ENCODE results near the gene ZNF710. TPM values are rescaled to one million over a fixed set of nuclear protein-coding genes. Genes with fewer than 3 reads are reported as not detected.
A peak's percentile ranks its signal among the peaks of the same experiment; 100 is the strongest.

ZNF710 gene
- total RNA-seq, 4 donors from 2014 or later: 7.3 to 13.2 (median 11.4) TPM

DNA sequence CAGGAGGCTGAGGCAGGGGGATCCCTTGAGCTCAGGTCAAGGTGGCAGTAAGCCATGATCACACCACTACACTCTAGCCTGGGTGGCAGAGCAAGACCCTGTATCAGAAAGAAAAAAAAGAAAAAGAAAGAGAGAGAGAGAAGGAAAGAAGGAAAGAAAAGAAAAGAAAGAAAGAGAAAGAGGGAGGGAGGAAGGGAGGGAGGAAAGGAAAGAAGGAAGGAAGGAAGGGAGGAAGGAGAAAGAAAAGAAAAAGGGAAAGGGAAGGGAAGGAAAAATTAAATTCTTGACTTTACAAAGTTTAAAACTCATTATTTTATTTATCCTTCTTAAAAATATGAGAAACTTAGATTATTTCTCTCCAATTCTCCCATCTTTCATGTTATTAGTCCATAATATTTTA lies 118.2 kb downstream of the ZNF710 start:
- no peak overlapping the region for H3K4me3 ChIP-seq
- TF ChIP-seq POLR2AphosphoS5 (IDR thresholded peaks at IDR 0.05) (no peak), EP300 (IDR thresholded peaks at IDR 0.05) (no peak), POLR2A (IDR thresholded peaks at IDR 0.05) (no peak)
- TF ChIP-seq, protein P1, sequence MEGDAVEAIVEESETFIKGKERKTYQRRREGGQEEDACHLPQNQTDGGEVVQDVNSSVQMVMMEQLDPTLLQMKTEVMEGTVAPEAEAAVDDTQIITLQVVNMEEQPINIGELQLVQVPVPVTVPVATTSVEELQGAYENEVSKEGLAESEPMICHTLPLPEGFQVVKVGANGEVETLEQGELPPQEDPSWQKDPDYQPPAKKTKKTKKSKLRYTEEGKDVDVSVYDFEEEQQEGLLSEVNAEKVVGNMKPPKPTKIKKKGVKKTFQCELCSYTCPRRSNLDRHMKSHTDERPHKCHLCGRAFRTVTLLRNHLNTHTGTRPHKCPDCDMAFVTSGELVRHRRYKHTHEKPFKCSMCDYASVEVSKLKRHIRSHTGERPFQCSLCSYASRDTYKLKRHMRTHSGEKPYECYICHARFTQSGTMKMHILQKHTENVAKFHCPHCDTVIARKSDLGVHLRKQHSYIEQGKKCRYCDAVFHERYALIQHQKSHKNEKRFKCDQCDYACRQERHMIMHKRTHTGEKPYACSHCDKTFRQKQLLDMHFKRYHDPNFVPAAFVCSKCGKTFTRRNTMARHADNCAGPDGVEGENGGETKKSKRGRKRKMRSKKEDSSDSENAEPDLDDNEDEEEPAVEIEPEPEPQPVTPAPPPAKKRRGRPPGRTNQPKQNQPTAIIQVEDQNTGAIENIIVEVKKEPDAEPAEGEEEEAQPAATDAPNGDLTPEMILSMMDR (IDR thresholded peaks at IDR 0.05): no peak
- ATAC-seq: no peak
- no peaks in the 10 kb centered on the region for H3K27me3 ChIP-seq
- peaks cover 0 to 11% (median 0%) of the 10 kb centered on the region in 3 donors for H3K9me3 ChIP-seq
- H3K36me3 ChIP-seq: no peaks in the 10 kb centered on the region
- no peak overlapping the region for H3K27ac ChIP-seq
- H3K4me1 ChIP-seq: no peaks in the 10 kb centered on the region

DNA sequence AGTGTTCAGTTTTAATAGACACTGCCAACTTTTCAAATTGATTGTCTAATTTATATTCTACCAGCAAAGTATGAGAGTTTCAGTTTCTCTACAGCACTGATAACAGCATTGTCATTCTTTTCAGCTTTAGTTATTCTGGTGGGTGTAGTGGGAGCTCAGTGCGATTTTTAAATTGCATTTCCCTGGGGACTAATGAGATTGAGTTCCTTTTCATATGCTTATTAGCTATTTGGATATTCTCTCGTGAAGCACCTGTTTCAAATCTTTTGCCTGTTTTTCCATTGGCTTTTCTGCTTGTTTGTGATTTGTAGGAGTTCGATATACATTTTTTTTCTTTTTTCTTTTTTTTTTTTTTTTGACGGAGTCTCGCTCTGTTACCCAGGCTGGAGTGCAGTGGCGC lies 120.0 kb downstream of the ZNF710 start:
- TF ChIP-seq POLR2A (IDR thresholded peaks at IDR 0.05): no peak
- TF ChIP-seq EP300 (IDR thresholded peaks at IDR 0.05): no peak
- TF ChIP-seq, protein P1 (IDR thresholded peaks at IDR 0.05): no peak
- no peak for TF ChIP-seq POLR2AphosphoS5 (IDR thresholded peaks at IDR 0.05)
- Histone ChIP-seq H3K27ac (no peak overlapping the region), H3K4me3 (no peak overlapping the region), H3K4me1 (peaks cover 0 to 3% (median 0%) of the 10 kb centered on the region in 3 donors), H3K9me3 (no peaks in the 10 kb centered on the region), H3K36me3 (no peaks in the 10 kb centered on the region), H3K27me3 (no peaks in the 10 kb centered on the region)
- no peak for ATAC-seq
- WGBS, 2 donors (ENCODE audit: low coverage in 1 of 2): 78 to 91% methylated on average over 2 to 5 of the region's 6 CpGs

DNA sequence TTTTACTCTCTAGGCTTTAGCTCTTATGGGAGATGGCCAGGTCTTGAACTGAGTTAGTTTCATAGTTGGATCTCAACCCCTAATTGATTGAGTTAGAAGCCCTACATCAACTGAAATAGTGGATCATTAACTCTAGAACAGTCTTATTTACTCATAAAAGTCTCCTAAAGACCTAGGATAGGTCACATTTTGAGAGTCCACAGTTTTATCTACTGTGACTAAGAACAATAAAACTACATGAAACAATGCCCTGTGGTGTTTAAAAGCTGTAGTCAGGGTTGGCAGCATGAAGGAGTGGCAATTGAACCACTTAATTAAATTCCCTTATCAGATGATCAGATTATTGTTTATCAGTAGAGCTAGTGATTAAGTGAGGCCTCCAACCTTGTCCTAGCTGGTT lies 123.4 kb downstream of the ZNF710 start:
- Histone ChIP-seq H3K36me3 (no peaks in the 10 kb centered on the region), H3K9me3 (no peaks in the 10 kb centered on the region), H3K4me3 (no peak overlapping the region), H3K27me3 (no peaks in the 10 kb centered on the region), H3K4me1 (peaks cover 0 to 14% (median 7%) of the 10 kb centered on the region in 3 donors), H3K27ac (no peak overlapping the region)
- no peak for ATAC-seq
- TF ChIP-seq EP300 (IDR thresholded peaks at IDR 0.05) (no peak), POLR2A (IDR thresholded peaks at IDR 0.05) (no peak), POLR2AphosphoS5 (IDR thresholded peaks at IDR 0.05) (no peak)
- TF ChIP-seq, protein P1 (IDR thresholded peaks at IDR 0.05): no peak

DNA sequence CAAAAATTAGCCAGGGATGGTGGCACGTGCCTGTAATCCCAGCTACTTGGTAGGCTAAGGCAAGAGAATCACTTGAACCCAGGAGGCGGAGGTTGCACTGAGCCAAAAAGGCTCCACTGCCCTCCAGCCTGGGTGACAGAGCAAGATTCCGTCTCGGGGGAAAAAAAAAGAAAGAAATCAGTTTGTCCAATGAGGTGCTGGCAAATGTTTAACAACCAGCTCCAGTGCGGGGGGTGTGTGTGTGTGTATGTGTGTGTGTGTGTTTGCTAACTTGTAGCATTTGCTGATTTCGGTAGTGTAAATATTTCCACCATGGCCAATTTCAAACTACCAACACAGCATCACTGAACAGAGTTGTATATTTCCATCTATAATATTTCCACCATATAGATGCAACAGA lies 124.9 kb downstream of the ZNF710 start:
- Histone ChIP-seq H3K36me3 (no peaks in the 10 kb centered on the region), H3K27ac (no peak overlapping the region), H3K4me1 (peaks cover 0 to 14% (median 7%) of the 10 kb centered on the region in 3 donors), H3K4me3 (no peak overlapping the region), H3K27me3 (no peaks in the 10 kb centered on the region), H3K9me3 (no peaks in the 10 kb centered on the region)
- TF ChIP-seq POLR2A (IDR thresholded peaks at IDR 0.05) (no peak), POLR2AphosphoS5 (IDR thresholded peaks at IDR 0.05) (no peak), EP300 (IDR thresholded peaks at IDR 0.05) (no peak)
- TF ChIP-seq, protein P1 (IDR thresholded peaks at IDR 0.05): no peak
- no peak for ATAC-seq
- WGBS, 2 donors (ENCODE audit: low coverage in 1 of 2): 67 to 68% methylated on average over 5 to 6 of the region's 6 CpGs

DNA sequence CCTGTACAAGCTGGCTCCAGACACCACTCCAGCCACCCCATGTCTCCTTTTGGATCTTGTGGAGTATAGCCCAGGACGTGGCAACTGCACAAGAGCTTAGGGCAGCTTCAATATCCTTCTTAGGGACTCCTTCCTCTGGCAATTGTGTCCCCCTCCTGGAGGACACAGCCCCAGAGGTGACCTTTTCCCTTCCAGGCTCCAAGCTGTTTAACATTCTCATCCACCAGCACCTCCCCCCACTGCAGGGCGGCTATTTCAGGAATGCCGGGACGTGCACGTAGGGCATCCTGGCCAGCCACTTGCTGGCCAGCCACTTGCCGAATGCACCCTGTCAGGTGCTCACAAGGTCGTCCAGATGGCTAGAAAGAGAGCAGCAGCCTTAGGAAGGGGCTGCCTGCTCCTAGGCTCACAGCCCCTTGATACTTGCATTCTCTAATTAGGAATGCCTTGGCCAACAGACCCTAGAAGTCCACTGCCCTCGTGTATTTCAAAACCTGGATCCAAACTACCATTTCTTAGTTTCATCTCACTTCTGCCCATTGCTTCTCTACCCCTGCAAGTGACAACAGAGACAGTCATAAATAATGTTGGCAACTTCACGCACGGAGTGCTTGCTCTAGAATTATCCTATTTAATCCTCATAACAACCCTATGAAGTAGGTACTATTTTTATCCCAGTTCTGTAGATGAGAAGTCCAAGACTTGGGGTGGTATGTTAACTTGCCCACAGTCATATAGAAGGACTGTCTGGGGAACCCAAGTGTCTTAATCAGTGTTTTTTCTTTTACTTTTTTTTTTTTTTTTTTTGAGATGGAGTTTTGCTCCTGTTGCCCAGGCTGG lies 125.7 kb downstream of the ZNF710 start:
- H3K4me1 ChIP-seq: peaks cover 0 to 14% (median 7%) of the 10 kb centered on the region in 3 donors
- H3K27me3 ChIP-seq: no peaks in the 10 kb centered on the region
- WGBS, 2 donors (ENCODE audit: low coverage in 1 of 2): 16 to 29% methylated on average over 4 to 10 of the region's 10 CpGs
- H3K4me3 ChIP-seq: no peak overlapping the region
- H3K27ac ChIP-seq: peak overlapping the region in 3 of 4 donors; percentile 46 to 71 (median 70)
- no peaks in the 10 kb centered on the region for H3K36me3 ChIP-seq
- peak; percentile 81 for ATAC-seq
- TF ChIP-seq EP300 (IDR thresholded peaks at IDR 0.05) (no peak), POLR2A (IDR thresholded peaks at IDR 0.05) (no peak), POLR2AphosphoS5 (IDR thresholded peaks at IDR 0.05) (no peak)
- TF ChIP-seq, protein P1 (IDR thresholded peaks at IDR 0.05): no peak
- no peaks in the 10 kb centered on the region for H3K9me3 ChIP-seq
